Measurements from ENCODE around the gene HAPSTR1. TPM values are rescaled to one million over a fixed set of nuclear protein-coding genes. Genes with fewer than 3 reads are reported as not detected.

Gene HAPSTR1
- total and polyA plus RNA-seq, 2 of the 8 experiments (the other 6 are each of a cell fraction or from before 2014, with no cell fraction given), result 11.9 to 66.1 TPM

DNA sequence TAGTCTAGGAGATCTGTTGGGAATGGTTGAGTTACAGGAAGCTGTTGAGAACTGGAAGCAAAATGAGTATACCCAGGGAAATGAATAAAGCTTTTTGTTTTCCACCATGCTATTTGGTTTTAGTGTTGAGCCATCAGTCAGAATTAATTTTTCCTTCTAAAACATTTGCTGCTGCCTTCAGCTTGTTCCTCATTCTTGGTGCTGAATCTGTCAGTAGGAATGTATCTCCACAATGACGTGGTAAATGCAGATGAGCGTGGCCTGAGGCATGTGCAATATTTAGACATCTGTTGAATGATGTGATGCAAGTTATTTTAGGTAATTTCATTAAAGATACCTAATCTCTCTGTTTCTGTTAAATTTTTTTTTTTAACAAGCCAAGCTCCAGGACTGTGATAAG is 10.9 kb downstream of the HAPSTR1 start:
- no peak overlapping the region for H3K23ac ChIP-seq (ENCODE audit: insufficient read length)
- H3K14ac ChIP-seq (ENCODE audit: insufficient read length), result no peak overlapping the region
- H3K4me1 ChIP-seq (replicated peaks in 1 of 4; ENCODE audit: control insufficient read depth in 3 of 4, insufficient read depth in 4 of 4, low read length in 3 of 4), result peaks cover 0 to 3% (median 1%) of the 10 kb centered on the region in 4 experiments; a peak in 3 of 7 replicates
- FAIRE-seq (no peak), DNase-seq (ENCODE audit: low read depth in 1 of 2, low spot score in 2 of 2) (no peak)
- H2BK120ac ChIP-seq (replicated peaks; ENCODE audit: low read depth, low read length), result no peak overlapping the region
- peaks cover 7% of the 10 kb centered on the region; the same call in 1 of the 2 replicates for H3K79me1 ChIP-seq (ENCODE audit: low read depth, low read length)
- peaks cover 49 to 100% of the 10 kb centered on the region in 2 experiments for H3K79me2 ChIP-seq (ENCODE audit: control insufficient read depth in 1 of 2, insufficient read depth in 2 of 2, low read length in 2 of 2)
- H2BK12ac ChIP-seq (ENCODE audit: low read depth, low read length), result no peak overlapping the region
- no peak overlapping the region for H3K56ac ChIP-seq (replicated peaks; ENCODE audit: insufficient read length, low read depth, low read length)
- POLR2A ChIA-PET (ENCODE audit: partially characterized antibody), result interaction anchor here (0.9 to 9.2 kb wide), 4 partner anchors 9 to 50 kb away, joined by 4 to 94 read pairs (median 28); partner anchors contain the start of gene HAPSTR1
- H3K9me3 ChIP-seq (ENCODE audit: insufficient read depth in 2 of 2, low read depth in 1 of 2, low read length in 1 of 2), result no peaks in the 10 kb centered on the region
- no peak overlapping the region for H2BK20ac ChIP-seq (ENCODE audit: low read length)
- H4K20me1 ChIP-seq (replicated peaks in 1 of 2; ENCODE audit: control insufficient read depth in 1 of 2, insufficient read depth in 2 of 2, low read length in 2 of 2), result peaks cover 38 to 54% of the 10 kb centered on the region in 2 experiments
- H3K9ac ChIP-seq (replicated peaks in 1 of 4; ENCODE audit: extremely low read depth in 1 of 4, low read depth in 3 of 4, low read length in 3 of 4), result no peak overlapping the region
- no peak overlapping the region for H3K18ac ChIP-seq (ENCODE audit: extremely low read depth, low read length)
- H2AFZ ChIP-seq (ENCODE audit: low read length), result no peak overlapping the region
- WGBS, 2 experiments (ENCODE audit: extremely low coverage in 1 of 2, insufficient coverage in 1 of 2, insufficient read length in 1 of 2, insufficient replicate concordance in 2 of 2, low coverage in 1 of 2, low lambda C conversion rate in 2 of 2, missing lambda C conversion rate in 1 of 2), result 95% methylated on average over 2 of the region's 2 CpGs; no CpG with 5 or more reads in 1 of the 2 experiments
- no peak overlapping the region for H2AK5ac ChIP-seq (ENCODE audit: low read depth, low read length)
- H3K27me3 ChIP-seq (replicated peaks in 1 of 4; ENCODE audit: control insufficient read depth in 3 of 4, extremely low read depth in 1 of 4, insufficient read depth in 3 of 4, low read length in 3 of 4), result no peaks in the 10 kb centered on the region
- no peak overlapping the region for H2BK15ac ChIP-seq (ENCODE audit: low read length)
- H2BK5ac ChIP-seq (ENCODE audit: low read depth, low read length), result no peak overlapping the region
- no peak overlapping the region for H3K4me2 ChIP-seq (ENCODE audit: insufficient read depth in 1 of 2, low read depth in 2 of 2, low read length in 2 of 2)
- peaks cover 14 to 70% (median 37%) of the 10 kb centered on the region in 4 experiments for H3K36me3 ChIP-seq (ENCODE audit: control insufficient read depth in 2 of 4, insufficient read depth in 4 of 4, low read length in 3 of 4)
- H3K27ac ChIP-seq (ENCODE audit: low read depth, low read length), result no peak overlapping the region
- no peak overlapping the region for H4K8ac ChIP-seq (ENCODE audit: extremely low read depth, insufficient read depth, low read length)
- no peak overlapping the region for H4K91ac ChIP-seq (replicated peaks; ENCODE audit: insufficient read length, low read length)
- H3K23me2 ChIP-seq (ENCODE audit: low read depth, low read length), result no peaks in the 10 kb centered on the region
- H3K4ac ChIP-seq (replicated peaks; ENCODE audit: insufficient read length, low read depth, low read length), result no peak overlapping the region
- H4K5ac ChIP-seq (ENCODE audit: insufficient read length, low read depth, low read length), result no peak overlapping the region
- H3K4me3 ChIP-seq (ENCODE audit: extremely low read depth in 1 of 4, insufficient read depth in 2 of 4, low read depth in 3 of 4, low read length in 4 of 4), result no peak overlapping the region
- CTCF ChIA-PET (ENCODE audit: partially characterized antibody), result interaction anchor here (0.6 to 1.8 kb wide), 4 partner anchors 12 to 69 kb away, joined by 3 to 5 read pairs (median 4); no protein-coding TSS in a partner anchor
- TF ChIP-seq TEAD4 (IDR thresholded peaks at IDR 0.05; ENCODE audit: low read depth, low read length) (no peak), RXRA (IDR thresholded peaks at IDR 0.05; ENCODE audit: insufficient read depth, low read depth, low read length) (no peak), SUZ12 (IDR thresholded peaks at IDR 0.05; ENCODE audit: low read length) (no peak), BRCA1 (IDR thresholded peaks at IDR 0.05; ENCODE audit: low read depth, low read length) (no peak), TBP (IDR thresholded peaks at IDR 0.05; ENCODE audit: low read depth, low read length) (no peak), KDM5A (IDR thresholded peaks at IDR 0.05; ENCODE audit: low read length) (no peak), GABPA (IDR thresholded peaks at IDR 0.05; ENCODE audit: borderline replicate concordance, insufficient read depth, low read length) (no peak), KDM1A (IDR thresholded peaks at IDR 0.05; ENCODE audit: borderline replicate concordance, low read length) (no peak), TCF12 (IDR thresholded peaks at IDR 0.05; ENCODE audit: low read depth, low read length) (no peak), EZH2 (IDR thresholded peaks at IDR 0.05; ENCODE audit: low read depth, low read length, severe bottlenecking) (no peak), TAF1 (IDR thresholded peaks at IDR 0.05; ENCODE audit: low read depth, low read length) (no peak)
- TF ChIP-seq, protein P1, sequence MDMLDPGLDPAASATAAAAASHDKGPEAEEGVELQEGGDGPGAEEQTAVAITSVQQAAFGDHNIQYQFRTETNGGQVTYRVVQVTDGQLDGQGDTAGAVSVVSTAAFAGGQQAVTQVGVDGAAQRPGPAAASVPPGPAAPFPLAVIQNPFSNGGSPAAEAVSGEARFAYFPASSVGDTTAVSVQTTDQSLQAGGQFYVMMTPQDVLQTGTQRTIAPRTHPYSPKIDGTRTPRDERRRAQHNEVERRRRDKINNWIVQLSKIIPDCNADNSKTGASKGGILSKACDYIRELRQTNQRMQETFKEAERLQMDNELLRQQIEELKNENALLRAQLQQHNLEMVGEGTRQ (IDR thresholded peaks at IDR 0.05; ENCODE audit: low read length), result no peak
- TF ChIP-seq, protein P2, sequence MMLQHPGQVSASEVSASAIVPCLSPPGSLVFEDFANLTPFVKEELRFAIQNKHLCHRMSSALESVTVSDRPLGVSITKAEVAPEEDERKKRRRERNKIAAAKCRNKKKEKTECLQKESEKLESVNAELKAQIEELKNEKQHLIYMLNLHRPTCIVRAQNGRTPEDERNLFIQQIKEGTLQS (IDR thresholded peaks at IDR 0.05; ENCODE audit: insufficient read depth, low read depth, low read length), result no peak

Data from H1 (cell line).